HepG2 (cell line): ENCODE measurements around the gene MAMSTR. TPM values are rescaled to one million over a fixed set of nuclear protein-coding genes. Genes with fewer than 3 reads are reported as not detected.

Source experiments
- ATF2 ChIP-seq: sonication (generic); formaldehyde crosslinking; IDR thresholded peaks from 2 replicates; pipeline ENCODE4 v1.4.0; 2020; ENCODE audit warnings: missing genetic modification reagents
- ETV6 ChIP-seq: sonication (generic); formaldehyde crosslinking; conservative IDR thresholded peaks from 2 replicates; pipeline ENCODE4 v1.4.0; 2020; ENCODE audit warnings: missing genetic modification reagents
- GMEB2 ChIP-seq: IDR thresholded peaks from 2 replicates; pipeline ENCODE4 v1.6.1; 2016; ENCODE audit warnings: missing biosample characterization, missing genetic modification reagents, low read depth
- KDM5A ChIP-seq: fragments of 200-600 bp; sonication (generic); IDR thresholded peaks from 2 replicates; pipeline ENCODE4 v1.7.0; 2018; ENCODE audit warnings: antibody characterized with exemption, mild to moderate bottlenecking, low read length, borderline replicate concordance
- MAFF ChIP-seq: IDR thresholded peaks from 2 replicates; pipeline ENCODE4 v1.6.1; 2011; ENCODE audit warnings: low read depth, low read length, improper control_type of control experiment
- MBD4 ChIP-seq: IDR thresholded peaks from 2 replicates; pipeline ENCODE4 v1.6.1; 2012; ENCODE audit warnings: low read length, inconsistent platforms, borderline replicate concordance
- NFKBIZ ChIP-seq: IDR thresholded peaks from 2 replicates; pipeline ENCODE4 v1.6.1; 2018; ENCODE audit warnings: missing genetic modification reagents, missing compliant biosample characterization
- NFYC ChIP-seq: IDR thresholded peaks from 2 replicates; pipeline ENCODE4 v1.6.1; 2016; ENCODE audit warnings: missing genetic modification reagents, missing compliant biosample characterization
- NR2F1 ChIP-seq, 2 experiments: fragments of 450-650 bp in 1 of 2; formaldehyde crosslinking in 1 of 2; IDR thresholded peaks; 2 replicates each; pipeline versions ENCODE4 v1.5.0 to v1.6.1; 2016 to 2020; ENCODE audit warnings: mild to moderate bottlenecking in 1 of 2, missing compliant biosample characterization in 1 of 2, missing genetic modification reagents in 1 of 2, moderate library complexity in 1 of 2
- RBM39 ChIP-seq: fragments of 200-400 bp; formaldehyde crosslinking; IDR thresholded peaks from one replicate; pipeline ENCODE4 v1.6.1; 2018; ENCODE audit warnings: antibody characterized with exemption, mild to moderate bottlenecking, low read depth, low read length; ENCODE audit not compliant: poor library complexity, severe bottlenecking
- RFX3 ChIP-seq: IDR thresholded peaks from 2 replicates; pipeline ENCODE4 v1.6.1; 2016; ENCODE audit warnings: missing biosample characterization, missing genetic modification reagents
- RORA ChIP-seq: sonication (generic); formaldehyde crosslinking; IDR thresholded peaks from 2 replicates; pipeline ENCODE4 v1.5.0; 2020; ENCODE audit warnings: mild to moderate bottlenecking, missing genetic modification reagents, moderate library complexity
- SMC3 ChIP-seq: IDR thresholded peaks from 2 replicates; pipeline ENCODE4 v1.6.1; 2011; ENCODE audit warnings: low read length, improper control_type of control experiment
- ZNF274 ChIP-seq: sonication (generic); formaldehyde crosslinking; IDR thresholded peaks from 2 replicates; pipeline ENCODE4 v1.5.1; 2020; ENCODE audit warnings: mild to moderate bottlenecking, missing genetic modification reagents
- ZNF276 ChIP-seq: sonication (generic); formaldehyde crosslinking; IDR thresholded peaks from 2 replicates; pipeline ENCODE4 v1.4.0; 2020; ENCODE audit warnings: mild to moderate bottlenecking, low read depth, missing genetic modification reagents
- ZNF512B ChIP-seq: sonication (generic); formaldehyde crosslinking; IDR thresholded peaks from 2 replicates; pipeline ENCODE4 v1.5.1; 2020; ENCODE audit warnings: missing genetic modification reagents, mild to moderate bottlenecking, borderline replicate concordance
- ZNF607 ChIP-seq: sonication (generic); formaldehyde crosslinking; IDR thresholded peaks from 2 replicates; pipeline ENCODE4 v1.5.1; 2020; ENCODE audit warnings: missing genetic modification reagents, mild to moderate bottlenecking, borderline replicate concordance
- ZNF644 ChIP-seq: IDR thresholded peaks from 2 replicates; pipeline ENCODE4 v1.6.1; 2016; ENCODE audit warnings: low read depth
- polyA plus RNA-seq, 8 experiments: library from polyadenylated mRNA; depleted of rRNA in 3 of 8; stranded (reverse) in 7 of 8; unstranded in 1 of 8; fragments of >200 nt; fragmentation: Illumina TruSeq in 4 of 8; extraction: Trizol in 4 of 8; gene quantifications; 2 replicates each; pipeline versions ENCODE4 v1.2.1 to v1.2.3, GENCODE V29; 2011 to 2016; ENCODE audit warnings: low read depth in 4 of 8, missing spikeins in 1 of 8, mixed read lengths in 1 of 8; ENCODE audit not compliant: insufficient read depth in 1 of 8
- total RNA-seq, 5 experiments: library from RNA; depleted of rRNA; stranded (reverse); fragments of >200 nt; fragmentation: Illumina TruSeq; extraction: Trizol; gene quantifications; 2 replicates each; pipeline ENCODE4 v1.2.3, GENCODE V29; 2016; ENCODE audit warnings: low read depth in 1 of 5

Gene MAMSTR
- total and polyA plus RNA-seq, 2 of the 13 experiments (the other 11 are each of a cell fraction or from before 2014, with no cell fraction given), result 2.2 to 2.4 TPM

- TF ChIP-seq ZNF607 (CRISPR knock-in tag) (peak; percentile 73; the same call in 1 of the 2 replicates), ZNF276 (CRISPR knock-in tag) (peak; percentile 11; the same call in 1 of the 2 replicates), MBD4 (no peak), ETV6 (CRISPR knock-in tag) (no peak), RBM39 (peak; percentile 28), KDM5A (no peak; the same call in 1 of the 2 replicates), RFX3 (CRISPR knock-in tag) (no peak), ZNF644 (no peak), ZNF512B (no peak), SMC3 (no peak), NR2F1 (CRISPR knock-in tag; IDR thresholded peaks at IDR 0.05) (no peak; a peak in 1 of 4 replicates), ZNF274 (no peak), NFKBIZ (peak; percentile 77; the same call in 1 of the 2 replicates), MAFF (no peak), ATF2 (CRISPR knock-in tag) (no peak), NFYC (CRISPR knock-in tag) (peak; percentile 88), RORA (CRISPR knock-in tag) (no peak), GMEB2 (CRISPR knock-in tag) (no peak)
Observed at GRCh38 chr19:48713864-48714755, 5.4 kb downstream of the MAMSTR start (continued).
